ENCODE measurements around the gene TMEM134. TPM values are rescaled to one million over a fixed set of nuclear protein-coding genes. Genes with fewer than 3 reads are reported as not detected.

The TMEM134 gene
- total and polyA plus RNA-seq, 10 of the 15 experiments (the other 5 are each of a cell fraction or from before 2014, with no cell fraction given), result 1.6 to 93.8 (median 27.8) TPM

DNA sequence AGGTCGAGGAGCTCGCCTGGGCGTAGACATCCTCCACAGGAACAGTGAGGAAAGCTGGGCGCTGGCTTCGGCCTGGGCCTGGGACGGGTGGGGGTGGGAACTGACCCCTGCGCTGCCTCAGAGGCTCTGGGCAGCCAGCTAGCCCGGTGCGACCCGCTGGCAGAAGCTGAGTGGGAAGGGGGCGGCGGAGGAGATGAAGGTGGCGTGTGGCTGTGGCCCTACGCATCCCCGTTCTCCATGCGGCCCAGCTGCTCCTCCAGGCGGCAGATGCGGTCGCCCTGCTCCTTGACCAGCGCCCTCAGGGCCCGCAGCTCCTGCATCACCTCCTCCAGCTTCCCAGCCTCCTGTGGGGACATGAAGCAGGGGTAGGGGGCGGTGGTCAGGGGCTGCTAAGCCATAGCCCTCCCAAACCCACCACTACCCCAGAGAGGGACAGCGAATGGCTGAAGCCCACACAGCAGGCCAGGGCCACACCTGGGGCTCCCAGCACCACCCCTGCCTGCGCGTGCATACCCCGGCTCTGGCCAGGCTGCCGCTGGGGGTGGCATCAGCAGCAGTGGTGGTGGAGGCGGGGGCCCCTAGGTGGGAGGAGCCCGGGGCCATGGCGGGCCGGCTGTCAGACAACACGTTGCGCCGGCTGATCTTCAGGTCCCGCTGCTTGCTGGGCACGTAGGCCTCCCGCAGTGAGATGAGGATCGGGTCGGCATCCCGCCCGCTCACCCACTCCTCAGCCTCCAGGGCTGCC, 30.7 kb downstream of the TMEM134 start:
- ChIA-PET POLR2A (interaction anchor here (0.6 to 4.7 kb wide), 18 partner anchors 10 to 191 kb away, joined by 3 to 95 read pairs (median 6); partner anchors contain the start of genes AIP, CDK2AP2, GRK2 and NUDT8), SMC1A (ENCODE audit: uncharacterized antibody, unreplicated experiment) (interaction anchor here (0.7 to 4.2 kb wide), 13 partner anchors 9 to 198 kb away, joined by 3 to 46 read pairs (median 8); partner anchors contain the start of genes AIP, PITPNM1, PPP1CA and RAD9A), RAD21 (ENCODE audit: unreplicated experiment) (interaction anchor here (0.6 to 7.2 kb wide), 22 partner anchors 10 to 192 kb away, joined by 3 to 112 read pairs (median 6); partner anchors contain the start of genes AIP, CLCF1, NUDT8 and PITPNM1), CTCF (interaction anchor here (0.7 to 4.3 kb wide), 18 partner anchors 10 to 141 kb away, joined by 3 to 53 read pairs (median 4); partner anchors contain the start of genes CDK2AP2, PPP1CA, RPS6KB2 and TBC1D10C)
- in situ Hi-C loops (cut with MboI), result no loop called here
- Histone ChIP-seq H4K20me1 (ENCODE audit: control insufficient read depth, insufficient read depth) (no peaks in the 10 kb centered on the region), H3K27me3 (replicated peaks in 1 of 2; ENCODE audit: control insufficient read depth in 2 of 2, insufficient read depth in 2 of 2, low read length in 1 of 2) (no peaks in the 10 kb centered on the region), H3K36me3 (ENCODE audit: control insufficient read depth in 2 of 2, insufficient read depth in 2 of 2, low read length in 1 of 2) (peaks cover 6 to 19% of the 10 kb centered on the region in 2 experiments; a peak in 3 of 4 replicates), H3K4me3 (peak overlapping the region; percentile 90), H3K27ac (ENCODE audit: control insufficient read depth, insufficient read depth) (peak overlapping the region; percentile 99), H3K9ac (ENCODE audit: control insufficient read depth, insufficient read depth, low read length) (peak overlapping the region; percentile 99), H3K4me1 (ENCODE audit: control insufficient read depth, insufficient read depth, low read length) (peaks cover 36% of the 10 kb centered on the region), H3K79me2 (ENCODE audit: control insufficient read depth, insufficient read depth, low read length) (peaks cover 57% of the 10 kb centered on the region), H3K9me3 (replicated peaks; ENCODE audit: control insufficient read depth, insufficient read depth, low read length) (no peaks in the 10 kb centered on the region), H3K4me2 (ENCODE audit: control insufficient read depth, insufficient read depth) (peak overlapping the region; percentile 86), H2AFZ (ENCODE audit: control insufficient read depth, low read depth, low read length) (no peak overlapping the region)
- no TSS peak for BruUV-seq (replicated peaks)
- DNase-seq (ENCODE audit: low read depth, low spot score), result no peak
- intact Hi-C loops (cut with micrococcal nuclease; ENCODE audit: unreplicated experiment), result loop anchor here (5.0 kb wide), 1 partner anchor 36 kb away; the partner anchor contains the start of genes PPP1CA and TBC1D10C
- under 1% methylated on average over 40 of the region's 41 CpGs for WGBS (ENCODE audit: insufficient coverage, insufficient replicate concordance, low lambda C conversion rate, missing lambda C conversion rate)
- FAIRE-seq, result peak; percentile 27
- ATAC-seq, result peak; percentile 51
- TF ChIP-seq BHLHE40 (IDR thresholded peaks at IDR 0.05; ENCODE audit: borderline replicate concordance in 1 of 2, low read depth in 2 of 2, low read length in 1 of 2) (peak; percentile 42 to 83; a peak in 3 of 4 replicates), ETV6 (conservative IDR thresholded peaks at IDR 0.05 in 1 of 2, IDR thresholded peaks at IDR 0.05 in 1 of 2; ENCODE audit: borderline replicate concordance in 1 of 2, low read depth in 1 of 2) (no peak), RELA (IDR thresholded peaks at IDR 0.05; ENCODE audit: borderline replicate concordance, partially characterized antibody) (no peak), TCF3 (IDR thresholded peaks at IDR 0.05; ENCODE audit: borderline replicate concordance, insufficient read depth, low read depth, low read length) (0 out of 2 replicates have a peak, but pooled peaks have one; percentile 18), SIX5 (IDR thresholded peaks at IDR 0.05; ENCODE audit: low read depth, low read length, severe bottlenecking) (no peak), SPI1 (IDR thresholded peaks at IDR 0.05; ENCODE audit: borderline replicate concordance, insufficient read depth, low read depth, low read length) (no peak), YBX1 (IDR thresholded peaks at IDR 0.05) (no peak), IKZF1 (conservative IDR thresholded peaks at IDR 0.05) (peak; percentile 47; the same call in 1 of the 2 replicates), ZNF24 (IDR thresholded peaks at IDR 0.05) (no peak), RUNX3 (IDR thresholded peaks at IDR 0.05; ENCODE audit: low read length) (no peak), NR2F1 (conservative IDR thresholded peaks at IDR 0.05) (peak; percentile 21; the same call in 1 of the 2 replicates)
- TF ChIP-seq, protein P1, sequence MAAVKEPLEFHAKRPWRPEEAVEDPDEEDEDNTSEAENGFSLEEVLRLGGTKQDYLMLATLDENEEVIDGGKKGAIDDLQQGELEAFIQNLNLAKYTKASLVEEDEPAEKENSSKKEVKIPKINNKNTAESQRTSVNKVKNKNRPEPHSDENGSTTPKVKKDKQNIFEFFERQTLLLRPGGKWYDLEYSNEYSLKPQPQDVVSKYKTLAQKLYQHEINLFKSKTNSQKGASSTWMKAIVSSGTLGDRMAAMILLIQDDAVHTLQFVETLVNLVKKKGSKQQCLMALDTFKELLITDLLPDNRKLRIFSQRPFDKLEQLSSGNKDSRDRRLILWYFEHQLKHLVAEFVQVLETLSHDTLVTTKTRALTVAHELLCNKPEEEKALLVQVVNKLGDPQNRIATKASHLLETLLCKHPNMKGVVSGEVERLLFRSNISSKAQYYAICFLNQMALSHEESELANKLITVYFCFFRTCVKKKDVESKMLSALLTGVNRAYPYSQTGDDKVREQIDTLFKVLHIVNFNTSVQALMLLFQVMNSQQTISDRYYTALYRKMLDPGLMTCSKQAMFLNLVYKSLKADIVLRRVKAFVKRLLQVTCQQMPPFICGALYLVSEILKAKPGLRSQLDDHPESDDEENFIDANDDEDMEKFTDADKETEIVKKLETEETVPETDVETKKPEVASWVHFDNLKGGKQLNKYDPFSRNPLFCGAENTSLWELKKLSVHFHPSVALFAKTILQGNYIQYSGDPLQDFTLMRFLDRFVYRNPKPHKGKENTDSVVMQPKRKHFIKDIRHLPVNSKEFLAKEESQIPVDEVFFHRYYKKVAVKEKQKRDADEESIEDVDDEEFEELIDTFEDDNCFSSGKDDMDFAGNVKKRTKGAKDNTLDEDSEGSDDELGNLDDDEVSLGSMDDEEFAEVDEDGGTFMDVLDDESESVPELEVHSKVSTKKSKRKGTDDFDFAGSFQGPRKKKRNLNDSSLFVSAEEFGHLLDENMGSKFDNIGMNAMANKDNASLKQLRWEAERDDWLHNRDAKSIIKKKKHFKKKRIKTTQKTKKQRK (IDR thresholded peaks at IDR 0.05; ENCODE audit: low read depth, low read length), result no peak
- TF ChIP-seq, protein P2, sequence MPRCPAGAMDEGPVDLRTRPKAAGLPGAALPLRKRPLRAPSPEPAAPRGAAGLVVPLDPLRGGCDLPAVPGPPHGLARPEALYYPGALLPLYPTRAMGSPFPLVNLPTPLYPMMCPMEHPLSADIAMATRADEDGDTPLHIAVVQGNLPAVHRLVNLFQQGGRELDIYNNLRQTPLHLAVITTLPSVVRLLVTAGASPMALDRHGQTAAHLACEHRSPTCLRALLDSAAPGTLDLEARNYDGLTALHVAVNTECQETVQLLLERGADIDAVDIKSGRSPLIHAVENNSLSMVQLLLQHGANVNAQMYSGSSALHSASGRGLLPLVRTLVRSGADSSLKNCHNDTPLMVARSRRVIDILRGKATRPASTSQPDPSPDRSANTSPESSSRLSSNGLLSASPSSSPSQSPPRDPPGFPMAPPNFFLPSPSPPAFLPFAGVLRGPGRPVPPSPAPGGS (IDR thresholded peaks at IDR 0.05; ENCODE audit: borderline replicate concordance, insufficient read depth, low read depth, low read length, poor library complexity, severe bottlenecking), result peak; percentile 66

All from GM12878 (cell line).